Endothelial cell of umbilical vein (primary cell): ENCODE measurements around the gene MDN1.

Experiments
- FOS ChIP-seq: IDR thresholded peaks from 2 replicates; pipeline ENCODE4 v1.6.1; 2011; ENCODE audit warnings: mild to moderate bottlenecking, low read length, moderate library complexity, borderline replicate concordance; ENCODE audit not compliant: insufficient read depth
- GATA2 ChIP-seq: IDR thresholded peaks from 2 replicates; pipeline ENCODE4 v1.7.0; 2011; ENCODE audit warnings: low read depth, mild to moderate bottlenecking, moderate library complexity, mixed read lengths, low read length; ENCODE audit not compliant: insufficient read length, insufficient read depth
- JUN ChIP-seq: IDR thresholded peaks from 2 replicates; pipeline ENCODE4 v1.6.1; 2011; ENCODE audit warnings: borderline replicate concordance, low read depth; ENCODE audit not compliant: insufficient read length, insufficient read depth
- MYC ChIP-seq: IDR thresholded peaks from one replicate; pipeline ENCODE4 v1.6.1; 2011; ENCODE audit warnings: mild to moderate bottlenecking, low read depth, low read length
- POLR2A ChIP-seq: IDR thresholded peaks from 2 replicates; pipeline ENCODE4 v1.6.1; 2012; ENCODE audit warnings: low read depth, mild to moderate bottlenecking, control low read depth, low read length
- POLR2AphosphoS5 ChIP-seq: IDR thresholded peaks from 2 replicates; pipeline ENCODE4 v1.6.1; 2012; ENCODE audit warnings: low read depth, mild to moderate bottlenecking, control low read depth, low read length, moderate library complexity; ENCODE audit not compliant: insufficient read depth
- TF ChIP-seq, protein P1 (sequence below): IDR thresholded peaks from 2 replicates; pipeline ENCODE4 v1.6.1; 2011; ENCODE audit not compliant: insufficient read depth, insufficient read length
- TF ChIP-seq, protein P2 (sequence below), 2 donors: IDR thresholded peaks; 1 replicate in 1 of 2; 2 replicates in 1 of 2; pipeline ENCODE4 v1.5.1; 2011; ENCODE audit warnings: low read length in 2 of 2, mild to moderate bottlenecking in 2 of 2, moderate library complexity in 2 of 2, control low read depth in 1 of 2, inconsistent platforms in 1 of 2, low read depth in 1 of 2; ENCODE audit not compliant: insufficient read depth in 1 of 2; ENCODE audit errors: extremely low read depth in 1 of 2

DNA sequence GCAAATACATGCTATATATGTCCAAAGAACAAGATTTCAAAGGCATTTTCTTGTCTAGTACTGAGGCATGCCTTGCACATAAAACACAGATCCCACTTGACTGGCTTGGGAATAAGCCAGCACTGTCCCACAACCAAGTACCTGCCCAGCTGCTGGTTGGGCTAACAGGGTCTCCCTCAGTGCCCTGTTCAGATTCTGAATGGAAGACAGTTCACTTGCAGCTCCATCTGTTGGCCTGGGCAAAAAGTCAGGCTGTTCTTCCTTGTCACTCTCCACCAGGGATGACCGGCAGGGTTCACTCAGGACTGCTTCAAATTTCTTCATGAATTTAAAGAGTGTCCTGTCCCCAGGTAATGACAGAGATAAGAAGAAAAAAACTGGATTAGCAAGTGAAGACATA, 136.6 kb downstream of the MDN1 start:
- TF ChIP-seq, protein P1, sequence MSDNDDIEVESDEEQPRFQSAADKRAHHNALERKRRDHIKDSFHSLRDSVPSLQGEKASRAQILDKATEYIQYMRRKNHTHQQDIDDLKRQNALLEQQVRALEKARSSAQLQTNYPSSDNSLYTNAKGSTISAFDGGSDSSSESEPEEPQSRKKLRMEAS, result no peak
- TF ChIP-seq MYC (no peak), JUN (no peak), FOS (no peak), POLR2AphosphoS5 (no peak), POLR2A (no peak), GATA2 (no peak)
- TF ChIP-seq, protein P2, sequence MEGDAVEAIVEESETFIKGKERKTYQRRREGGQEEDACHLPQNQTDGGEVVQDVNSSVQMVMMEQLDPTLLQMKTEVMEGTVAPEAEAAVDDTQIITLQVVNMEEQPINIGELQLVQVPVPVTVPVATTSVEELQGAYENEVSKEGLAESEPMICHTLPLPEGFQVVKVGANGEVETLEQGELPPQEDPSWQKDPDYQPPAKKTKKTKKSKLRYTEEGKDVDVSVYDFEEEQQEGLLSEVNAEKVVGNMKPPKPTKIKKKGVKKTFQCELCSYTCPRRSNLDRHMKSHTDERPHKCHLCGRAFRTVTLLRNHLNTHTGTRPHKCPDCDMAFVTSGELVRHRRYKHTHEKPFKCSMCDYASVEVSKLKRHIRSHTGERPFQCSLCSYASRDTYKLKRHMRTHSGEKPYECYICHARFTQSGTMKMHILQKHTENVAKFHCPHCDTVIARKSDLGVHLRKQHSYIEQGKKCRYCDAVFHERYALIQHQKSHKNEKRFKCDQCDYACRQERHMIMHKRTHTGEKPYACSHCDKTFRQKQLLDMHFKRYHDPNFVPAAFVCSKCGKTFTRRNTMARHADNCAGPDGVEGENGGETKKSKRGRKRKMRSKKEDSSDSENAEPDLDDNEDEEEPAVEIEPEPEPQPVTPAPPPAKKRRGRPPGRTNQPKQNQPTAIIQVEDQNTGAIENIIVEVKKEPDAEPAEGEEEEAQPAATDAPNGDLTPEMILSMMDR (IDR thresholded peaks at IDR 0.05; ENCODE audit: extremely low read depth in 1 of 2, insufficient read depth in 1 of 2, low read depth in 1 of 2, low read length in 2 of 2), result no peak
